ENCODE measurements around the gene AMPD3.
A peak's percentile ranks its signal among the peaks of the same experiment; 100 is the strongest.

AMPD3 gene

GRCh38 chr11:10505278-10506007 is 50.4 kb downstream of the AMPD3 start:
- no peak for DNase-seq

- no peak for DNase-seq
Observed at GRCh38 chr11:10506008-10506370, 50.9 kb downstream of the AMPD3 start.

- no peak for DNase-seq
Observed at GRCh38 chr11:10511181-10511621, 56.1 kb downstream of the AMPD3 start.

- no peak for DNase-seq
Observed at GRCh38 chr11:10514202-10514601, 59.1 kb downstream of the AMPD3 start.

GRCh38 chr11:10514709-10515108 is 59.6 kb downstream of the AMPD3 start:
- DNase-seq, result no peak

- DNase-seq, result no peak
Observed at GRCh38 chr11:10515418-10515817, 60.4 kb downstream of the AMPD3 start.

GRCh38 chr11:10518123-10518522 is 63.1 kb downstream of the AMPD3 start:
- no peak for DNase-seq

GRCh38 chr11:10518891-10519290 is 63.8 kb downstream of the AMPD3 start:
- no peak for DNase-seq

GRCh38 chr11:10519630-10520029 is 64.6 kb downstream of the AMPD3 start:
- no peak for DNase-seq

- DNase-seq, result no peak
Observed at GRCh38 chr11:10520562-10520961, 65.5 kb downstream of the AMPD3 start.

GRCh38 chr11:10522276-10522675 is 67.2 kb downstream of the AMPD3 start:
- DNase-seq, result no peak

- DNase-seq, result no peak
Observed at GRCh38 chr11:10522921-10523320, 67.9 kb downstream of the AMPD3 start.

- DNase-seq, result no peak
Observed at GRCh38 chr11:10524471-10524870, 69.4 kb downstream of the AMPD3 start.

- DNase-seq, result no peak
Observed at GRCh38 chr11:10526974-10527918, 72.2 kb downstream of the AMPD3 start.

GRCh38 chr11:10528121-10528520 is 73.1 kb downstream of the AMPD3 start:
- no peak for DNase-seq

GRCh38 chr11:10529279-10529678 is 74.2 kb downstream of the AMPD3 start:
- DNase-seq, result no peak

- DNase-seq, result no peak
Observed at GRCh38 chr11:10532526-10532925, 77.5 kb downstream of the AMPD3 start.

- DNase-seq, result no peak
Observed at GRCh38 chr11:10533323-10533722, 78.3 kb downstream of the AMPD3 start.

- DNase-seq, result no peak
Observed at GRCh38 chr11:10534316-10534715, 79.3 kb downstream of the AMPD3 start.

GRCh38 chr11:10537600-10537999 is 82.5 kb downstream of the AMPD3 start:
- DNase-seq, result no peak

GRCh38 chr11:10538924-10539323 is 83.9 kb downstream of the AMPD3 start:
- DNase-seq, result no peak

GRCh38 chr11:10539339-10539738 is 84.3 kb downstream of the AMPD3 start:
- DNase-seq, result no peak

- DNase-seq, result no peak
Observed at GRCh38 chr11:10540546-10540914, 85.5 kb downstream of the AMPD3 start.

- peak; percentile 86 for DNase-seq
Observed at GRCh38 chr11:10540915-10541560, 86.0 kb downstream of the AMPD3 start, which contains the start of gene RNF141. TSS of gene RNF141 (minus strand) at chr11:10541187. CDS start at chr11:10534158, 7,029 bp downstream.

Measured in MV-4-11 (cell line).